PC-9 (cell line): Measurements from ENCODE around the gene ADAMTSL1. TPM values are rescaled to one million over a fixed set of nuclear protein-coding genes. Genes with fewer than 3 reads are reported as not detected.

ENCODE experiments used
- BruUV-seq: library from RNA; stranded (reverse); fragments of 400-500 nt; replicated peaks from 2 replicates; lab custom pipeline; 2021; lab: Mats Ljungman, UMichigan
- CTCF ChIA-PET: fragments of 300-600 bp; sonication (Branson Sonifier 250); formaldehyde crosslinking; loops from one replicate; lab custom pipeline; 2022; ENCODE audit warnings: antibody characterized with exemption; lab: Charles Lee
- POLR2A ChIA-PET: fragments of 300-600 bp; sonication (Branson Sonifier 250); formaldehyde crosslinking; loops from one replicate; lab custom pipeline; 2022; ENCODE audit warnings: antibody characterized with exemption; ENCODE audit not compliant: unreplicated experiment; lab: Charles Lee
- DNase-seq, 2 experiments: peaks; one replicate each; pipeline versions ENCODE4 v3.0.0 to v3.0.0-alpha.2; 2015 to 2022; ENCODE audit warnings: mixed read lengths in 1 of 2
- H2AFZ ChIP-seq: fragments of 200-600 bp; sonication (generic); 2 replicates; pipeline ENCODE4 v1.8.1; 2017; ENCODE audit warnings: antibody characterized with exemption
- H3F3A ChIP-seq: fragments of 200-600 bp; sonication (generic); 2 replicates; pipeline ENCODE4 v1.8.1; 2017; ENCODE audit warnings: antibody characterized with exemption, mild to moderate bottlenecking, low read depth; ENCODE audit not compliant: insufficient read depth
- H3K27ac ChIP-seq: fragments of 200-600 bp; sonication (generic); 2 replicates; pipeline ENCODE4 v1.6.1; 2016; ENCODE audit warnings: mixed run types
- H3K27me3 ChIP-seq: fragments of 200-600 bp; sonication (generic); 2 replicates; pipeline ENCODE4 v1.6.1; 2016; ENCODE audit warnings: low read depth, mixed run types; ENCODE audit not compliant: insufficient read depth
- H3K36me3 ChIP-seq: fragments of 200-600 bp; sonication (generic); 2 replicates; pipeline ENCODE4 v1.6.1; 2016; ENCODE audit warnings: low read depth, mixed run types
- H3K4me1 ChIP-seq: fragments of 200-600 bp; sonication (generic); replicated peaks from 2 replicates; pipeline ENCODE4 v1.6.1; 2016; ENCODE audit warnings: mixed run types; ENCODE audit not compliant: insufficient read depth
- H3K4me2 ChIP-seq: fragments of 200-600 bp; sonication (generic); 2 replicates; pipeline ENCODE4 v1.6.1; 2017; ENCODE audit warnings: mixed run types
- H3K4me3 ChIP-seq: fragments of 200-600 bp; sonication (generic); 2 replicates; pipeline ENCODE4 v1.6.1; 2016; ENCODE audit warnings: mixed run types
- H3K79me2 ChIP-seq: fragments of 200-600 bp; sonication (generic); 2 replicates; pipeline ENCODE4 v1.6.1; 2017; ENCODE audit warnings: low read depth, mixed run types
- H3K9me2 ChIP-seq: fragments of 200-600 bp; sonication (generic); 2 replicates; pipeline ENCODE4 v1.8.1; 2017; ENCODE audit warnings: mild to moderate bottlenecking; ENCODE audit not compliant: insufficient read depth
- H3K9me3 ChIP-seq: fragments of 200-600 bp; sonication (generic); 2 replicates; pipeline ENCODE4 v1.8.1; 2016; ENCODE audit warnings: low read depth; ENCODE audit not compliant: insufficient read depth
- H4K20me1 ChIP-seq: fragments of 200-600 bp; sonication (generic); 2 replicates; pipeline ENCODE4 v1.8.1; 2017; ENCODE audit not compliant: insufficient read depth
- CTCF ChIP-seq: fragments of 200-600 bp; sonication (generic); conservative IDR thresholded peaks from 2 replicates; pipeline ENCODE4 v1.6.1; 2017; ENCODE audit warnings: mixed run types, antibody characterized with exemption, mild to moderate bottlenecking, moderate library complexity
- EZH2 ChIP-seq: fragments of 200-600 bp; sonication (generic); IDR thresholded peaks from 2 replicates; pipeline ENCODE4 v1.8.0; 2017; ENCODE audit warnings: antibody characterized with exemption, low read depth
- intact Hi-C: fragments of 100-400 bp; cut with micrococcal nuclease; formaldehyde crosslinking; loops from one replicate; pipeline ENCODE4 v1.10.0; 2022; ENCODE audit not compliant: unreplicated experiment
- total RNA-seq: library from RNA; stranded (reverse); gene quantifications from 2 replicates; pipeline ENCODE4 v1.2.3, GENCODE V29; 2021

Gene ADAMTSL1
- total RNA-seq, 1 experiment from 2014 or later: not detected

GRCh38 chr9:18749711-18750110 lies 275.8 kb downstream of the ADAMTSL1 start:
- H3K36me3 ChIP-seq: no peaks in the 10 kb centered on the region
- no peaks in the 10 kb centered on the region for H3K4me1 ChIP-seq
- no peaks in the 10 kb centered on the region for H3F3A ChIP-seq
- no peak overlapping the region for H3K27ac ChIP-seq
- no peak overlapping the region for H3K4me2 ChIP-seq
- no peak overlapping the region for H2AFZ ChIP-seq
- no peak for TF ChIP-seq CTCF
- TF ChIP-seq EZH2: no peak
- intact Hi-C loops: no loop called here
- ChIA-PET POLR2A (no interaction called here), CTCF (no interaction called here)
- BruUV-seq: no TSS peak
- no peaks in the 10 kb centered on the region for H3K9me2 ChIP-seq
- no peak for DNase-seq
- H3K4me3 ChIP-seq: no peak overlapping the region
- no peaks in the 10 kb centered on the region for H4K20me1 ChIP-seq
- H3K27me3 ChIP-seq: no peaks in the 10 kb centered on the region
- no peaks in the 10 kb centered on the region for H3K79me2 ChIP-seq
- no peaks in the 10 kb centered on the region for H3K9me3 ChIP-seq

GRCh38 chr9:18753904-18754303 lies 280.0 kb downstream of the ADAMTSL1 start:
- H3K79me2 ChIP-seq: no peaks in the 10 kb centered on the region
- no TSS peak for BruUV-seq

GRCh38 chr9:18754537-18754936 lies 280.6 kb downstream of the ADAMTSL1 start:
- intact Hi-C loops: no loop called here
- Histone ChIP-seq H2AFZ (no peak overlapping the region), H3K4me3 (no peak overlapping the region), H3K27ac (no peak overlapping the region), H3K4me1 (no peaks in the 10 kb centered on the region), H3F3A (no peaks in the 10 kb centered on the region), H3K4me2 (no peak overlapping the region), H4K20me1 (no peaks in the 10 kb centered on the region), H3K27me3 (no peaks in the 10 kb centered on the region), H3K36me3 (no peaks in the 10 kb centered on the region), H3K9me2 (no peaks in the 10 kb centered on the region), H3K9me3 (no peaks in the 10 kb centered on the region), H3K79me2 (no peaks in the 10 kb centered on the region)
- BruUV-seq: no TSS peak
- no peak for DNase-seq
- POLR2A ChIA-PET: no interaction called here
- TF ChIP-seq CTCF (no peak), EZH2 (no peak)
- CTCF ChIA-PET: no interaction called here

More at GRCh38 chr9:18753904-18754303, 280.0 kb downstream of the ADAMTSL1 start:
- Histone ChIP-seq H3K9me2 (no peaks in the 10 kb centered on the region), H3K36me3 (no peaks in the 10 kb centered on the region), H3K27me3 (no peaks in the 10 kb centered on the region), H3K27ac (no peak overlapping the region), H3F3A (no peaks in the 10 kb centered on the region), H4K20me1 (no peaks in the 10 kb centered on the region), H2AFZ (no peak overlapping the region), H3K4me3 (no peak overlapping the region), H3K9me3 (no peaks in the 10 kb centered on the region), H3K4me2 (no peak overlapping the region), H3K4me1 (no peaks in the 10 kb centered on the region)
- CTCF ChIA-PET: no interaction called here
- DNase-seq: no peak
- POLR2A ChIA-PET: no interaction called here
- intact Hi-C loops: no loop called here
- TF ChIP-seq EZH2 (no peak), CTCF (no peak)
